HEK293T (cell line): ENCODE measurements around the gene ELOA.

Experiments
- FOXM1 ChIP-seq: fragments of 450-650 bp; IDR thresholded peaks from 2 replicates; pipeline ENCODE4 v1.6.1; 2017; ENCODE audit warnings: mild to moderate bottlenecking, borderline replicate concordance
- SP1 ChIP-seq: fragments of 450-650 bp; IDR thresholded peaks from 2 replicates; pipeline ENCODE4 v1.6.1; 2017

- TF ChIP-seq SP1 = no peak
- no peak for TF ChIP-seq FOXM1
These were observed 1.7 kb upstream of the ELOA start for GRCh38 chr1:23741609-23742008.
